ENCODE data around the gene RNASEL. TPM values are rescaled to one million over a fixed set of nuclear protein-coding genes. Genes with fewer than 3 reads are reported as not detected.
"Not testable (repeated sequence)": the region's sequence is repeated elsewhere in the genome, so short reads cannot be mapped to it uniquely, and the experiment has no call there.

The RNASEL gene
- polyA plus RNA-seq, 3 donors from 2014 or later, result 2.0 to 5.7 (median 2.8) TPM

- Mint-ChIP-seq H3K27me3 (ENCODE audit: low read depth in 3 of 3) (peaks cover 0 to 3% (median 0%) of the 10 kb centered on the region in 3 donors), H3K27ac (no peak overlapping the region), H3K4me1 (no peaks in the 10 kb centered on the region), H3K9me3 (peaks cover 0 to 3% (median 0%) of the 10 kb centered on the region in 6 donors), H3K4me3 (no peak overlapping the region), H3K36me3 (no peaks in the 10 kb centered on the region)
- DNase-seq, result no peak
These were observed 28.6 kb downstream of the RNASEL start for GRCh38 chr1:182560392-182560984.

- peaks cover 0 to 9% (median 0%) of the 10 kb centered on the region in 6 donors for H3K9me3 Mint-ChIP-seq
- no peaks in the 10 kb centered on the region for H3K27me3 Mint-ChIP-seq (ENCODE audit: low read depth in 3 of 3)
- H3K4me1 Mint-ChIP-seq, result no peaks in the 10 kb centered on the region
- no peak for DNase-seq
- no peak overlapping the region for H3K4me3 Mint-ChIP-seq
- H3K36me3 Mint-ChIP-seq, result peaks cover 0 to 3% (median 0%) of the 10 kb centered on the region in 3 donors
- H3K27ac Mint-ChIP-seq, result no peak overlapping the region
These were observed 32.8 kb downstream of the RNASEL start for GRCh38 chr1:182556279-182556678.

- no peak for DNase-seq
- Mint-ChIP-seq H3K4me3 (no peak overlapping the region), H3K27ac (no peak overlapping the region), H3K27me3 (ENCODE audit: low read depth in 3 of 3) (no peaks in the 10 kb centered on the region), H3K4me1 (no peaks in the 10 kb centered on the region), H3K9me3 (peaks cover 0 to 9% (median 0%) of the 10 kb centered on the region in 6 donors), H3K36me3 (peaks cover 0 to 3% (median 0%) of the 10 kb centered on the region in 3 donors)
These were observed 33.6 kb downstream of the RNASEL start for GRCh38 chr1:182555493-182555892.

- peaks cover 0 to 7% (median 0%) of the 10 kb centered on the region in 3 donors for H3K27me3 Mint-ChIP-seq (ENCODE audit: low read depth in 3 of 3)
- H3K4me3 Mint-ChIP-seq, result no peak overlapping the region
- DNase-seq, result no peak
- peaks cover 0 to 3% (median 0%) of the 10 kb centered on the region in 3 donors for H3K36me3 Mint-ChIP-seq
- H3K27ac Mint-ChIP-seq, result no peak overlapping the region
- no peaks in the 10 kb centered on the region for H3K4me1 Mint-ChIP-seq
- H3K9me3 Mint-ChIP-seq, result peaks cover 0 to 9% (median 0%) of the 10 kb centered on the region in 6 donors
These were observed 36.5 kb downstream of the RNASEL start for GRCh38 chr1:182552527-182552926.

- peaks cover 0 to 3% (median 0%) of the 10 kb centered on the region in 3 donors for H3K36me3 Mint-ChIP-seq
- H3K27ac Mint-ChIP-seq, result no peak overlapping the region
- H3K4me1 Mint-ChIP-seq, result no peaks in the 10 kb centered on the region
- peaks cover 0 to 8% (median 0%) of the 10 kb centered on the region in 3 donors for H3K27me3 Mint-ChIP-seq (ENCODE audit: low read depth in 3 of 3)
- DNase-seq, result no peak
- H3K4me3 Mint-ChIP-seq, result no peak overlapping the region
- H3K9me3 Mint-ChIP-seq, result peaks cover 0 to 9% (median under 1%) of the 10 kb centered on the region in 6 donors
These were observed 39.2 kb downstream of the RNASEL start for GRCh38 chr1:182549811-182550210.

GRCh38 chr1:182549346-182549745 lies 39.7 kb downstream of the RNASEL start:
- Mint-ChIP-seq H3K27ac (no peak overlapping the region), H3K27me3 (ENCODE audit: low read depth in 3 of 3) (peaks cover 0 to 9% (median 0%) of the 10 kb centered on the region in 3 donors), H3K36me3 (peaks cover 0 to 3% (median 0%) of the 10 kb centered on the region in 3 donors), H3K4me3 (no peak overlapping the region), H3K4me1 (no peaks in the 10 kb centered on the region), H3K9me3 (peaks cover 0 to 9% (median under 1%) of the 10 kb centered on the region in 6 donors)
- no peak for DNase-seq

GRCh38 chr1:182533896-182534295 lies 55.2 kb downstream of the RNASEL start:
- DNase-seq, result no peak
- Mint-ChIP-seq H3K27ac (no peak overlapping the region), H3K4me1 (no peaks in the 10 kb centered on the region), H3K36me3 (no peaks in the 10 kb centered on the region), H3K9me3 (no peaks in the 10 kb centered on the region), H3K27me3 (ENCODE audit: low read depth in 3 of 3) (peaks cover 0 to 6% (median 2%) of the 10 kb centered on the region in 3 donors), H3K4me3 (no peak overlapping the region)

- H3K27me3 Mint-ChIP-seq (ENCODE audit: low read depth in 3 of 3), result peaks cover 3 to 10% (median 10%) of the 10 kb centered on the region in 3 donors
- peaks cover 5 to 30% (median 21%) of the 10 kb centered on the region in 6 donors for H3K9me3 Mint-ChIP-seq
- H3K4me3 Mint-ChIP-seq, H3K4me1 Mint-ChIP-seq, DNase-seq, H3K27ac Mint-ChIP-seq: not testable (repeated sequence)
- H3K36me3 Mint-ChIP-seq, result peaks cover 0 to 10% (median 8%) of the 10 kb centered on the region in 3 donors
These were observed 60.9 kb downstream of the RNASEL start for GRCh38 chr1:182528206-182528605.

GRCh38 chr1:182527680-182528079 lies 61.4 kb downstream of the RNASEL start:
- Mint-ChIP-seq H3K27ac (no peak overlapping the region), H3K4me1 (no peaks in the 10 kb centered on the region), H3K27me3 (ENCODE audit: low read depth in 3 of 3) (peaks cover 3 to 10% (median 10%) of the 10 kb centered on the region in 3 donors), H3K9me3 (peaks cover 5 to 32% (median 21%) of the 10 kb centered on the region in 6 donors), H3K4me3 (no peak overlapping the region), H3K36me3 (peaks cover 0 to 10% (median 9%) of the 10 kb centered on the region in 3 donors)
- no peak for DNase-seq

- no peak overlapping the region for H3K4me3 Mint-ChIP-seq
- DNase-seq, result no peak
- H3K4me1 Mint-ChIP-seq, result no peaks in the 10 kb centered on the region
- no peak overlapping the region for H3K27ac Mint-ChIP-seq
- H3K36me3 Mint-ChIP-seq, result peaks cover 0 to 13% (median 9%) of the 10 kb centered on the region in 3 donors
- peaks cover 3 to 12% (median 7%) of the 10 kb centered on the region in 3 donors for H3K27me3 Mint-ChIP-seq (ENCODE audit: low read depth in 3 of 3)
- H3K9me3 Mint-ChIP-seq, result peaks cover 5 to 32% (median 21%) of the 10 kb centered on the region in 6 donors
These were observed 63.7 kb downstream of the RNASEL start for GRCh38 chr1:182525342-182525741.

Other genes with a start within 250 kb of the RNASEL start
- 100 to 1,000 TPM in 2 of 3 donors, 10 to 100 TPM in 1; 73.3 to 127 (median 115) TPM for gene GLUL, start 197.5 kb downstream of the RNASEL start, polyA plus RNA-seq
- gene TEDDM1, start 188.6 kb downstream of the RNASEL start, polyA plus RNA-seq, result under 1 TPM in 1 of 3 donors, not detected in 2; 0.09 TPM
- not detected for gene RGSL1, start 139.1 kb downstream of the RNASEL start, polyA plus RNA-seq
- gene RGS16, start 15.1 kb upstream of the RNASEL start, polyA plus RNA-seq, result under 1 TPM; 0.21 to 0.50 (median 0.48) TPM
- not detected for gene RGS8, start 95.3 kb upstream of the RNASEL start, polyA plus RNA-seq
- 1 to 10 TPM; 3.6 to 9.1 (median 4.8) TPM for gene NPL, start 200.5 kb upstream of the RNASEL start, polyA plus RNA-seq

Measured in immature natural killer cell (primary cell).